GM18870 (cell line): Measurements from ENCODE around the gene MTARC2.

Source experiments
- ATAC-seq: cut with Tn5 transposase; IDR thresholded peaks from one replicate; pipeline ENCODE4 v1.9.1; 2021; ENCODE audit warnings: moderate library complexity; ENCODE audit not compliant: unreplicated experiment

MTARC2 gene

GRCh38 chr1:220797044-220797443, 48.9 kb downstream of the MTARC2 start:
- no peak for ATAC-seq

- no peak for ATAC-seq
Observed at GRCh38 chr1:220797553-220797952, 49.4 kb downstream of the MTARC2 start.

- ATAC-seq: no peak
Observed at GRCh38 chr1:220798338-220798737, 50.2 kb downstream of the MTARC2 start.

GRCh38 chr1:220800262-220800661, 52.1 kb downstream of the MTARC2 start:
- no peak for ATAC-seq

- no peak for ATAC-seq
Observed at GRCh38 chr1:220803401-220804201, 55.5 kb downstream of the MTARC2 start.

- no peak for ATAC-seq
Observed at GRCh38 chr1:220804202-220804586, 56.1 kb downstream of the MTARC2 start.

- ATAC-seq: no peak
Observed at GRCh38 chr1:220806408-220806807, 58.3 kb downstream of the MTARC2 start.

- ATAC-seq: no peak
Observed at GRCh38 chr1:220807726-220808125, 59.6 kb downstream of the MTARC2 start.

- ATAC-seq: no peak
Observed at GRCh38 chr1:220808345-220809186, 60.4 kb downstream of the MTARC2 start.

- ATAC-seq: no peak
Observed at GRCh38 chr1:220809187-220809550, 61.0 kb downstream of the MTARC2 start.

GRCh38 chr1:220809704-220810103, 61.6 kb downstream of the MTARC2 start:
- peak; percentile 15 for ATAC-seq

- peak; percentile 96 for ATAC-seq
Observed at GRCh38 chr1:220810179-220810653, 62.1 kb downstream of the MTARC2 start.

- ATAC-seq: no peak
Observed at GRCh38 chr1:220810963-220811362, 62.8 kb downstream of the MTARC2 start.

- no peak for ATAC-seq
Observed at GRCh38 chr1:220811695-220812094, 63.6 kb downstream of the MTARC2 start.

GRCh38 chr1:220812308-220812707, 64.2 kb downstream of the MTARC2 start:
- ATAC-seq: no peak

GRCh38 chr1:220813013-220813412, 64.9 kb downstream of the MTARC2 start:
- ATAC-seq: no peak

GRCh38 chr1:220815409-220815808, 67.3 kb downstream of the MTARC2 start:
- ATAC-seq: no peak

- no peak for ATAC-seq
Observed at GRCh38 chr1:220817907-220818306, 69.8 kb downstream of the MTARC2 start.

GRCh38 chr1:220818421-220819173, 70.5 kb downstream of the MTARC2 start:
- ATAC-seq: no peak

- ATAC-seq: no peak
Observed at GRCh38 chr1:220819467-220820026, 71.4 kb downstream of the MTARC2 start.
